Measurements from ENCODE around the gene KCNMB2. TPM values are rescaled to one million over a fixed set of nuclear protein-coding genes. Genes with fewer than 3 reads are reported as not detected.

KCNMB2 gene
- total and polyA plus RNA-seq, 2 donors (not counting 1 experiment from before 2014, with no cell fraction given), result 0.17 TPM; not detected in 1

DNA sequence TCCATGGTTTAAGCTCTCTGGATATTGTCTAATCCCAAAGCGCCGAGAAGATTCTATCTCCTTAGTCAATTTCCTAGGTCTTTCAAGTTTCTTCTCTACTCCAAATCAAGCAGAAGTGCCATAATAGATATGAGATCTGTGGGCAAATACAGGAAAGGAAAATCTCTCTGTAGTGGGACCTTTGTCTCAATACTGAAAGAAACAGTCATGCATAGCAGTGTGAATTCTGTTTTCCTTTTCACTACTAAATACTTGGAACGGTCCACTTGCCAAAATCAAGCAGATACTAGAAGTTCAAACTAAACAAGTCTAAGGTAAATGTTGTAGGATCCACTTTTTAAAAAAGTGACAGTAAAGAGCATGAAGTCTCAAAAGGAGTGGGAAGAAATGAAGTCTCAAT, 298.8 kb downstream of the KCNMB2 start:
- TF ChIP-seq, protein P1, sequence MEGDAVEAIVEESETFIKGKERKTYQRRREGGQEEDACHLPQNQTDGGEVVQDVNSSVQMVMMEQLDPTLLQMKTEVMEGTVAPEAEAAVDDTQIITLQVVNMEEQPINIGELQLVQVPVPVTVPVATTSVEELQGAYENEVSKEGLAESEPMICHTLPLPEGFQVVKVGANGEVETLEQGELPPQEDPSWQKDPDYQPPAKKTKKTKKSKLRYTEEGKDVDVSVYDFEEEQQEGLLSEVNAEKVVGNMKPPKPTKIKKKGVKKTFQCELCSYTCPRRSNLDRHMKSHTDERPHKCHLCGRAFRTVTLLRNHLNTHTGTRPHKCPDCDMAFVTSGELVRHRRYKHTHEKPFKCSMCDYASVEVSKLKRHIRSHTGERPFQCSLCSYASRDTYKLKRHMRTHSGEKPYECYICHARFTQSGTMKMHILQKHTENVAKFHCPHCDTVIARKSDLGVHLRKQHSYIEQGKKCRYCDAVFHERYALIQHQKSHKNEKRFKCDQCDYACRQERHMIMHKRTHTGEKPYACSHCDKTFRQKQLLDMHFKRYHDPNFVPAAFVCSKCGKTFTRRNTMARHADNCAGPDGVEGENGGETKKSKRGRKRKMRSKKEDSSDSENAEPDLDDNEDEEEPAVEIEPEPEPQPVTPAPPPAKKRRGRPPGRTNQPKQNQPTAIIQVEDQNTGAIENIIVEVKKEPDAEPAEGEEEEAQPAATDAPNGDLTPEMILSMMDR (conservative IDR thresholded peaks at IDR 0.05 in 1 of 2, IDR thresholded peaks at IDR 0.05 in 1 of 2; ENCODE audit: low read depth in 1 of 2, low read length in 2 of 2), result no peak
- no peak for TF ChIP-seq EZH2 (IDR thresholded peaks at IDR 0.05; ENCODE audit: low read length, missing control alignments)
- no peaks in the 10 kb centered on the region for H3K27me3 ChIP-seq (ENCODE audit: control insufficient read depth, insufficient read depth, low read length)
- H3K79me2 ChIP-seq (ENCODE audit: control insufficient read depth, insufficient read depth, low read length), result no peaks in the 10 kb centered on the region
- no peak overlapping the region for H3K9ac ChIP-seq (ENCODE audit: insufficient read depth, low read length)
- H3K27ac ChIP-seq (ENCODE audit: insufficient read depth, low read length), result no peak overlapping the region
- no peak overlapping the region for H2AFZ ChIP-seq (ENCODE audit: low read length)
- no peak overlapping the region for H3K4me2 ChIP-seq (ENCODE audit: extremely low read depth, insufficient read depth, low read length)
- H3K9me3 ChIP-seq (ENCODE audit: control insufficient read depth, insufficient read depth, low read depth, low read length), result no peaks in the 10 kb centered on the region
- H3K4me1 ChIP-seq (ENCODE audit: control insufficient read depth, extremely low read depth, insufficient read depth, low read length), result no peaks in the 10 kb centered on the region
- no peak for DNase-seq (ENCODE audit: low read depth in 2 of 2)
- H3K4me3 ChIP-seq (replicated peaks in 1 of 4; ENCODE audit: control extremely low read depth in 1 of 4, insufficient read depth in 1 of 4, low read depth in 3 of 4, low read length in 4 of 4), result no peak overlapping the region
- no peaks in the 10 kb centered on the region for H4K20me1 ChIP-seq (ENCODE audit: control insufficient read depth, extremely low read depth, insufficient read depth, low read length)
- H3K36me3 ChIP-seq (ENCODE audit: control insufficient read depth, insufficient read depth, low read length), result no peaks in the 10 kb centered on the region

- no peaks in the 10 kb centered on the region for H3K79me2 ChIP-seq (ENCODE audit: control insufficient read depth, insufficient read depth, low read length)
- H3K9me3 ChIP-seq (ENCODE audit: control insufficient read depth, insufficient read depth, low read depth, low read length), result no peaks in the 10 kb centered on the region
Observed at GRCh38 chr3:178837512-178837911, 301.3 kb downstream of the KCNMB2 start.

GRCh38 chr3:178840586-178840985, 304.4 kb downstream of the KCNMB2 start:
- Histone ChIP-seq H4K20me1 (ENCODE audit: control insufficient read depth, extremely low read depth, insufficient read depth, low read length) (no peaks in the 10 kb centered on the region), H3K4me3 (replicated peaks in 1 of 4; ENCODE audit: control extremely low read depth in 1 of 4, insufficient read depth in 1 of 4, low read depth in 3 of 4, low read length in 4 of 4) (no peak overlapping the region), H3K27ac (ENCODE audit: insufficient read depth, low read length) (no peak overlapping the region), H3K79me2 (ENCODE audit: control insufficient read depth, insufficient read depth, low read length) (no peaks in the 10 kb centered on the region), H3K36me3 (ENCODE audit: control insufficient read depth, insufficient read depth, low read length) (no peaks in the 10 kb centered on the region), H3K9me3 (ENCODE audit: control insufficient read depth, insufficient read depth, low read depth, low read length) (no peaks in the 10 kb centered on the region), H2AFZ (ENCODE audit: low read length) (no peak overlapping the region), H3K4me2 (ENCODE audit: extremely low read depth, insufficient read depth, low read length) (no peak overlapping the region), H3K4me1 (ENCODE audit: control insufficient read depth, extremely low read depth, insufficient read depth, low read length) (no peaks in the 10 kb centered on the region), H3K27me3 (ENCODE audit: control insufficient read depth, insufficient read depth, low read length) (no peaks in the 10 kb centered on the region), H3K9ac (ENCODE audit: insufficient read depth, low read length) (no peak overlapping the region)
- no peak for DNase-seq (ENCODE audit: low read depth in 2 of 2)
- TF ChIP-seq, protein P1 (conservative IDR thresholded peaks at IDR 0.05 in 1 of 2, IDR thresholded peaks at IDR 0.05 in 1 of 2; ENCODE audit: low read depth in 1 of 2, low read length in 2 of 2), result no peak
- TF ChIP-seq EZH2 (IDR thresholded peaks at IDR 0.05; ENCODE audit: low read length, missing control alignments), result no peak

More at GRCh38 chr3:178837512-178837911, 301.3 kb downstream of the KCNMB2 start:
- TF ChIP-seq, protein P1 (conservative IDR thresholded peaks at IDR 0.05 in 1 of 2, IDR thresholded peaks at IDR 0.05 in 1 of 2; ENCODE audit: low read depth in 1 of 2, low read length in 2 of 2), result no peak
- Histone ChIP-seq H3K4me1 (ENCODE audit: control insufficient read depth, extremely low read depth, insufficient read depth, low read length) (no peaks in the 10 kb centered on the region), H3K4me2 (ENCODE audit: extremely low read depth, insufficient read depth, low read length) (no peak overlapping the region), H3K4me3 (replicated peaks in 1 of 4; ENCODE audit: control extremely low read depth in 1 of 4, insufficient read depth in 1 of 4, low read depth in 3 of 4, low read length in 4 of 4) (no peak overlapping the region), H4K20me1 (ENCODE audit: control insufficient read depth, extremely low read depth, insufficient read depth, low read length) (no peaks in the 10 kb centered on the region), H3K27ac (ENCODE audit: insufficient read depth, low read length) (no peak overlapping the region), H3K27me3 (ENCODE audit: control insufficient read depth, insufficient read depth, low read length) (no peaks in the 10 kb centered on the region), H3K9ac (ENCODE audit: insufficient read depth, low read length) (no peak overlapping the region), H3K36me3 (ENCODE audit: control insufficient read depth, insufficient read depth, low read length) (no peaks in the 10 kb centered on the region), H2AFZ (ENCODE audit: low read length) (no peak overlapping the region)
- no peak for DNase-seq (ENCODE audit: low read depth in 2 of 2)

Measured in fibroblast of lung (primary cell).